GM12878 (cell line): ENCODE data around the gene CRTAP. TPM values are rescaled to one million over a fixed set of nuclear protein-coding genes. Genes with fewer than 3 reads are reported as not detected.

Experiments used
- ATAC-seq: fragments of 200-7000 bp; cut with Tn5 transposase; 3 replicates; pipeline ENCODE4 v1.9.1; 2020; ENCODE audit warnings: mild to moderate bottlenecking, moderate library complexity
- BruUV-seq: library from RNA; stranded (reverse); fragments of 400-500 nt; replicated peaks from 2 replicates; lab custom pipeline; 2021; lab: Mats Ljungman, UMichigan
- CTCF ChIA-PET: fragments of 300-600 bp; sonication (Branson Sonifier 250); formaldehyde crosslinking; extraction: SDS; loops from one replicate; lab custom pipeline; 2021; ENCODE audit warnings: inconsistent platforms; lab: Yijun Ruan, JAX
- POLR2A ChIA-PET: fragments of 350-600 bp; formaldehyde crosslinking; extraction: SDS; loops from one replicate; lab custom pipeline; 2021; ENCODE audit warnings: inconsistent platforms; lab: Charles Lee
- RAD21 ChIA-PET: fragments of 300-600 bp; sonication (Branson Sonifier 250); formaldehyde crosslinking; loops from one replicate; lab custom pipeline; 2023; ENCODE audit warnings: antibody characterized with exemption; ENCODE audit not compliant: unreplicated experiment; lab: Charles Lee
- SMC1A ChIA-PET: fragments of 300-600 bp; sonication (Branson Sonifier 250); formaldehyde crosslinking; loops from one replicate; lab custom pipeline; 2023; ENCODE audit not compliant: unreplicated experiment, uncharacterized antibody; lab: Charles Lee
- DNase-seq: peaks from one replicate; pipeline ENCODE4 v3.0.0-alpha.2; 2011; ENCODE audit warnings: low read depth, low spot score
- FAIRE-seq: peaks from 3 replicates; lab custom pipeline; 2011; peaks lifted over from hg19 to GRCh38; lab: Jason Lieb, UNC
- H2AFZ ChIP-seq: 2 replicates; pipeline ENCODE4 v1.6.0; 2011; ENCODE audit warnings: low read depth, low read length, control low read depth; ENCODE audit not compliant: control insufficient read depth
- H3K27ac ChIP-seq: 2 replicates; pipeline ENCODE4 v1.5.1; 2011; ENCODE audit warnings: control low read depth; ENCODE audit not compliant: control insufficient read depth, insufficient read depth
- H3K27me3 ChIP-seq, 2 experiments: replicated peaks in 1 of 2; 2 replicates each; pipeline versions ENCODE4 v1.6.0 to v1.6.1; 2011; ENCODE audit warnings: low read length in 1 of 2; ENCODE audit not compliant: control insufficient read depth in 2 of 2, insufficient read depth in 2 of 2
- H3K36me3 ChIP-seq, 2 experiments: 2 replicates each; pipeline ENCODE4 v1.5.1; 2011; ENCODE audit warnings: low read length in 1 of 2; ENCODE audit not compliant: control insufficient read depth in 2 of 2, insufficient read depth in 2 of 2
- H3K4me1 ChIP-seq: 2 replicates; pipeline ENCODE4 v1.6.1; 2011; ENCODE audit warnings: mild to moderate bottlenecking, low read length, moderate library complexity, mixed read lengths; ENCODE audit not compliant: control insufficient read depth, insufficient read depth
- H3K4me2 ChIP-seq: 2 replicates; pipeline ENCODE4 v1.6.0; 2011; ENCODE audit warnings: control low read depth; ENCODE audit not compliant: control insufficient read depth, insufficient read depth
- H3K4me3 ChIP-seq: fragments of 200-600 bp; sonication (generic); 2 replicates; pipeline ENCODE4 v1.5.1; 2016
- H3K79me2 ChIP-seq: 2 replicates; pipeline ENCODE4 v1.6.0; 2011; ENCODE audit warnings: low read length; ENCODE audit not compliant: control insufficient read depth, insufficient read depth
- H3K9ac ChIP-seq: 2 replicates; pipeline ENCODE4 v1.8.0; 2011; ENCODE audit warnings: low read length, control low read depth, mixed read lengths; ENCODE audit not compliant: control insufficient read depth, insufficient read depth
- H3K9me3 ChIP-seq: replicated peaks from 3 replicates; pipeline ENCODE4 v1.5.1; 2011; ENCODE audit warnings: mild to moderate bottlenecking, low read length; ENCODE audit not compliant: control insufficient read depth, insufficient read depth
- H4K20me1 ChIP-seq: 2 replicates; pipeline ENCODE4 v1.6.0; 2011; ENCODE audit not compliant: control insufficient read depth, insufficient read depth
- BRCA1 ChIP-seq: IDR thresholded peaks from 2 replicates; pipeline ENCODE4 v1.6.1; 2011; ENCODE audit warnings: low read depth, low read length, improper control_type of control experiment
- CUX1 ChIP-seq: IDR thresholded peaks from 2 replicates; pipeline ENCODE4 v1.6.1; 2012; ENCODE audit warnings: improper control_type of control experiment, low read depth, low read length; ENCODE audit not compliant: insufficient replicate concordance
- SKIL ChIP-seq: fragments of 450-650 bp; IDR thresholded peaks from 2 replicates; pipeline ENCODE4 v1.6.1; 2017; ENCODE audit warnings: mild to moderate bottlenecking, low read depth, inconsistent platforms; ENCODE audit not compliant: poor library complexity, severe bottlenecking
- SMAD1 ChIP-seq: fragments of 450-650 bp; IDR thresholded peaks from 2 replicates; pipeline ENCODE4 v1.6.1; 2018; ENCODE audit warnings: mild to moderate bottlenecking, low read depth; ENCODE audit not compliant: partially characterized antibody
- TBL1XR1 ChIP-seq: IDR thresholded peaks from 2 replicates; pipeline ENCODE4 v1.6.1; 2012; ENCODE audit warnings: low read depth, low read length, improper control_type of control experiment
- ZBTB4 ChIP-seq: fragments of 450-650 bp; formaldehyde crosslinking; IDR thresholded peaks from 2 replicates; pipeline ENCODE4 v1.4.0; 2022; ENCODE audit warnings: mild to moderate bottlenecking, moderate library complexity
- WGBS: methylation state at CpG from one replicate; pipeline ENCODE4 v1.1.6; 2016; ENCODE audit warnings: low lambda C conversion rate; ENCODE audit not compliant: insufficient replicate concordance, insufficient coverage; ENCODE audit errors: missing lambda C conversion rate; 5-methylcytosine and 5-hydroxymethylcytosine counted together
- in situ Hi-C: fragments of 300-500 bp; cut with MboI; formaldehyde crosslinking; loops from 9 replicates; pipeline ENCODE4 v1.14.3; 2018; ENCODE audit warnings: mixed read lengths
- intact Hi-C: fragments of 100-400 bp; cut with micrococcal nuclease; formaldehyde crosslinking; loops from one replicate; pipeline ENCODE4 v1.14.2; 2022; ENCODE audit not compliant: unreplicated experiment
- polyA plus RNA-seq, 11 experiments: library from polyadenylated mRNA; depleted of rRNA in 4 of 11; unstranded in 6 of 11; stranded (reverse) in 5 of 11; fragments of >200 nt; fragmentation: Nextera tagmentation in 4 of 11; fragmentation: Illumina TruSeq in 1 of 11; extraction: Ambion mirVana in 4 of 11; extraction: Trizol in 1 of 11; gene quantifications; 1 replicate in 1 of 11; 2 replicates in 10 of 11; pipeline versions ENCODE4 v1.2.1 to v1.2.3, GENCODE V29; 2011 to 2016; ENCODE audit warnings: inconsistent platforms in 2 of 11, missing spikeins in 2 of 11, low read depth in 1 of 11
- total RNA-seq, 4 experiments: library from RNA; depleted of rRNA in 3 of 4; stranded (reverse); fragments of >200 nt in 3 of 4; fragmentation: Illumina TruSeq in 1 of 4; extraction: Trizol in 1 of 4; gene quantifications; 2 replicates each; pipeline versions ENCODE4 v1.2.1 to v1.2.3, GENCODE V29; 2013 to 2021

Gene CRTAP
- total and polyA plus RNA-seq, 10 of the 15 experiments (the other 5 are each of a cell fraction or from before 2014, with no cell fraction given): 6.0 to 42.3 (median 23.3) TPM

- ChIA-PET SMC1A (interaction anchor here (0.8 to 4.4 kb wide), 42 partner anchors 9 to 659 kb away, joined by 3 to 135 read pairs (median 4); partner anchors contain the start of gene CCR4), CTCF (interaction anchor here (0.7 to 12.2 kb wide), 63 partner anchors 10 to 925 kb away, joined by 3 to 319 read pairs (median 4); partner anchors contain the start of genes CCR4, CLASP2 and PDCD6IP), RAD21 (interaction anchor here (0.7 to 3.8 kb wide), 27 partner anchors 8 to 655 kb away, joined by 3 to 160 read pairs (median 4); partner anchors contain the start of genes CCR4, CRTAP, GLB1 and TMPPE), POLR2A (interaction anchor here (0.5 to 1.7 kb wide), 4 partner anchors 9 to 1267 kb away, joined by 3 to 4 read pairs (median 3); no protein-coding TSS in a partner anchor)
- H3K4me3 ChIP-seq: no peak overlapping the region
- H3K4me1 ChIP-seq: no peaks in the 10 kb centered on the region
- no peaks in the 10 kb centered on the region for H3K27me3 ChIP-seq
- no peak overlapping the region for H3K9ac ChIP-seq
- H3K9me3 ChIP-seq: no peaks in the 10 kb centered on the region
- no peaks in the 10 kb centered on the region for H4K20me1 ChIP-seq
- no peak overlapping the region for H3K4me2 ChIP-seq
- in situ Hi-C loops (loop anchor here (5.0 kb wide), 2 partner anchors 240 to 655 kb away; no protein-coding TSS in a partner anchor), intact Hi-C loops (loop anchor here (5.0 kb wide), 1 partner anchor 185 kb away; no protein-coding TSS in a partner anchor)
- BruUV-seq: no TSS peak
- no peaks in the 10 kb centered on the region; a peak in 1 of 4 replicates for H3K36me3 ChIP-seq
- FAIRE-seq (no peak), ATAC-seq (peak; percentile 28), DNase-seq (no peak)
- WGBS: 100% methylated on average over 1 of the region's 1 CpG
- H3K79me2 ChIP-seq: no peaks in the 10 kb centered on the region
- TF ChIP-seq BRCA1 (no peak), CUX1 (no peak), SKIL (no peak), SMAD1 (no peak), TBL1XR1 (no peak), ZBTB4 (no peak)
- H3K27ac ChIP-seq: no peak overlapping the region
- H2AFZ ChIP-seq: no peak overlapping the region
Measured at GRCh38 chr3:33132019-33132360, 18.2 kb downstream of the CRTAP start.
